Esophagus squamous epithelium (tissue), 5 donors: ENCODE data around the gene AP3B1. TPM values are rescaled to one million over a fixed set of nuclear protein-coding genes. Genes with fewer than 3 reads are reported as not detected.

Experiments
- DNase-seq: peaks from one replicate; lab custom pipeline; 2025; lab: John Stamatoyannopoulos, UW
- H3K27ac ChIP-seq, 4 donors: fragments of 200-600 bp; sonication (generic); one replicate each; pipeline ENCODE4 v1.5.1; 2016 to 2019; ENCODE audit warnings: mild to moderate bottlenecking in 1 of 4
- H3K27me3 ChIP-seq, 4 donors: fragments of 200-600 bp; sonication (generic); 1 replicate in 3 of 4; 2 replicates in 1 of 4; pipeline versions ENCODE4 v1.5.1 to v1.6.0; 2017 to 2021; ENCODE audit warnings: antibody characterized with exemption in 1 of 4
- H3K36me3 ChIP-seq, 3 donors: fragments of 200-600 bp; sonication (generic); one replicate each; pipeline ENCODE4 v1.5.1; 2016 to 2019
- H3K4me1 ChIP-seq, 3 donors: fragments of 200-600 bp; sonication (generic); one replicate each; pipeline ENCODE4 v1.5.1; 2017 to 2019
- H3K4me3 ChIP-seq, 4 donors: fragments of 200-600 bp; sonication (generic); 1 replicate in 3 of 4; 2 replicates in 1 of 4; pipeline ENCODE4 v1.5.1; 2016 to 2019; ENCODE audit warnings: mild to moderate bottlenecking in 2 of 4, moderate library complexity in 1 of 4
- H3K9me3 ChIP-seq, 3 donors: fragments of 200-600 bp; sonication (generic); one replicate each; pipeline ENCODE4 v1.5.1; 2016 to 2019
- POLR2A ChIP-seq, 4 donors: fragments of 450-650 bp; IDR thresholded peaks; one replicate each; pipeline ENCODE4 v1.6.1; 2017; ENCODE audit warnings: antibody characterized with exemption in 4 of 4, mild to moderate bottlenecking in 4 of 4, moderate library complexity in 3 of 4
- WGBS, 2 donors: methylation state at CpG; one replicate each; pipeline ENCODE4 v1.1.5; 2018; 5-methylcytosine and 5-hydroxymethylcytosine counted together
- intact Hi-C: fragments of 100-400 bp; cut with DNase I; formaldehyde crosslinking; loops from one replicate; pipeline ENCODE4 v1.15.0; 2022
- total RNA-seq, 4 donors: library from RNA; depleted of rRNA; stranded (reverse); fragments of >200 nt; gene quantifications; one replicate each; pipeline ENCODE4 v1.1.0, GENCODE V29; 2016
- TF ChIP-seq, protein P1 (sequence below), 6 experiments: fragments of 450-650 bp in 4 of 6; fragments of 200-600 bp in 2 of 6; sonication (generic) in 2 of 6; IDR thresholded peaks; one replicate each; pipeline ENCODE4 v1.5.1; 2016 to 2019; ENCODE audit warnings: antibody characterized with exemption in 6 of 6, mild to moderate bottlenecking in 4 of 6, moderate library complexity in 4 of 6
- donor health status: DM: yes; HTN: yes; CAD: no.

AP3B1 gene
- total RNA-seq, 4 donors from 2014 or later: 30.7 to 48.5 (median 41.9) TPM

DNA sequence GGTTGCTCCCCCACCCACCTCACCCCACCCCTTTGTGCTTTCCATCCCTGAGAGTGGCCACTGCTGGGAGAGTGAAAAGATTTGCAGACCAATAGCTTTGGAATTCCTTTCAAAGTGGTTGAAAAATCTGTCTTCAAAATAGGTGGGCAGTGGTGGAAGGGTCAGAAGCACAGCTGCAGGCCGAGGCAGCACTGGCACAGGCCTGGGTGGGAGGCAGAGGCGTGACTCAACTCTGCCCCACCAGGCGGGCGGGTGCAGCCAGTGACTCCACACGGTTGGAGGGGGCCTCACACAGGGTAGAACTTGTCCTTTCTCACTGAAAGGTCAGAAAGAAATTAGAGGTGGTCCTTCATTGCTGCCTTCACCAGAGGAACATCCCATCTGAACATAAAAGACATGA lies 303.4 kb downstream of the AP3B1 start:
- H3K4me3 ChIP-seq: no peak overlapping the region
- intact Hi-C loops: no loop called here
- H3K27me3 ChIP-seq: no peaks in the 10 kb centered on the region
- no peak for DNase-seq
- no peak overlapping the region for H3K27ac ChIP-seq
- H3K36me3 ChIP-seq: peaks cover 0 to 7% (median 0%) of the 10 kb centered on the region in 3 donors
- H3K9me3 ChIP-seq: no peaks in the 10 kb centered on the region
- TF ChIP-seq, protein P1, sequence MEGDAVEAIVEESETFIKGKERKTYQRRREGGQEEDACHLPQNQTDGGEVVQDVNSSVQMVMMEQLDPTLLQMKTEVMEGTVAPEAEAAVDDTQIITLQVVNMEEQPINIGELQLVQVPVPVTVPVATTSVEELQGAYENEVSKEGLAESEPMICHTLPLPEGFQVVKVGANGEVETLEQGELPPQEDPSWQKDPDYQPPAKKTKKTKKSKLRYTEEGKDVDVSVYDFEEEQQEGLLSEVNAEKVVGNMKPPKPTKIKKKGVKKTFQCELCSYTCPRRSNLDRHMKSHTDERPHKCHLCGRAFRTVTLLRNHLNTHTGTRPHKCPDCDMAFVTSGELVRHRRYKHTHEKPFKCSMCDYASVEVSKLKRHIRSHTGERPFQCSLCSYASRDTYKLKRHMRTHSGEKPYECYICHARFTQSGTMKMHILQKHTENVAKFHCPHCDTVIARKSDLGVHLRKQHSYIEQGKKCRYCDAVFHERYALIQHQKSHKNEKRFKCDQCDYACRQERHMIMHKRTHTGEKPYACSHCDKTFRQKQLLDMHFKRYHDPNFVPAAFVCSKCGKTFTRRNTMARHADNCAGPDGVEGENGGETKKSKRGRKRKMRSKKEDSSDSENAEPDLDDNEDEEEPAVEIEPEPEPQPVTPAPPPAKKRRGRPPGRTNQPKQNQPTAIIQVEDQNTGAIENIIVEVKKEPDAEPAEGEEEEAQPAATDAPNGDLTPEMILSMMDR (IDR thresholded peaks at IDR 0.05): no peak
- no peak for TF ChIP-seq POLR2A (IDR thresholded peaks at IDR 0.05)
- H3K4me1 ChIP-seq: no peaks in the 10 kb centered on the region
- WGBS, 2 donors: 41 to 78% methylated on average over 2 to 4 of the region's 5 CpGs

DNA sequence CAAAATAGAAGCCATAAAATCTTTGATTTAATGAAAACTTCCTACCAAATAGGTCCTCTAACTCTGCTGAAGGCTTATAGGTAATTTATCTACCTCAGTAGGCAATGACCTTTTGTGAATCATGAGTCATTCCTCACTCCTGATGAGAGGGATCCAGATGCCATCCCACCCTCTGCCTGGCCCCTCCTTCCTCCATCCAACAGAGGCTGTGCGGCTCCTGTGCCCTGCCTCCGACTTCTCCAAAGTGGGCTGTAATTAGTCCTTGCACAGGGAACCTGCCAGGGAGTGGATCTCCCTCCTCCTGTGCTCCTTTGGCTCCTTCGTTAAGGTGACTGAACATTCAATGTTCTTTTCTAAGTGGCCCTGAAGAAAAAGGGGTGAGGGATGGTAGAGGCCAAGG lies 304.5 kb downstream of the AP3B1 start:
- Histone ChIP-seq H3K27me3 (no peaks in the 10 kb centered on the region), H3K9me3 (no peaks in the 10 kb centered on the region), H3K27ac (no peak overlapping the region), H3K36me3 (peaks cover 0 to 7% (median 0%) of the 10 kb centered on the region in 3 donors), H3K4me1 (no peaks in the 10 kb centered on the region), H3K4me3 (no peak overlapping the region)
- intact Hi-C loops: no loop called here
- 93 to 100% methylated on average over 3 of the region's 3 CpGs for WGBS, 2 donors
- TF ChIP-seq, protein P1 (IDR thresholded peaks at IDR 0.05): no peak
- no peak for TF ChIP-seq POLR2A (IDR thresholded peaks at IDR 0.05)
- DNase-seq: no peak

DNA sequence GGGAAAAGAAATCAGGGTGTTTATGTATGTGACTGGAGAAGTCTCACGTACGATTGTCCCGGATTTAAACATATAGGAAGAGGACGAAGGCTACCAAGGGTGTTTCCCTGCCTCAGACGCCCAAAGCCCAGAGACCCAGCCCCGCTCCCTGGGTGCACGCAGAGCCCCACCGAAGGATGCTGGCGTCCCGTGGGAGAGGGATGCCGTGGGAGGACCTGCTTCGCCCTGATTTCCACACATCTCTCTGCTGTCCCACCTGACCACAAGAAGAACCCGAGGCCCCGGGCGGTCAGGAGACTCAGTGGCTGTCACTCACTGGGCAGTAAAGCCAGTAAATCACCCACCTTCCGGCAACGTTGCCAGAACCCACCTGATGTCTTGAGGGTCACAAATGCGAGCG lies 306.5 kb downstream of the AP3B1 start:
- Histone ChIP-seq H3K9me3 (no peaks in the 10 kb centered on the region), H3K4me1 (no peaks in the 10 kb centered on the region), H3K27ac (no peak overlapping the region), H3K27me3 (no peaks in the 10 kb centered on the region), H3K36me3 (peaks cover 0 to 7% (median 0%) of the 10 kb centered on the region in 3 donors), H3K4me3 (no peak overlapping the region)
- intact Hi-C loops: no loop called here
- TF ChIP-seq POLR2A (IDR thresholded peaks at IDR 0.05): no peak
- TF ChIP-seq, protein P1 (IDR thresholded peaks at IDR 0.05): no peak
- WGBS, 2 donors: 89 to 93% methylated on average over 4 to 18 of the region's 19 CpGs
- DNase-seq: no peak

DNA sequence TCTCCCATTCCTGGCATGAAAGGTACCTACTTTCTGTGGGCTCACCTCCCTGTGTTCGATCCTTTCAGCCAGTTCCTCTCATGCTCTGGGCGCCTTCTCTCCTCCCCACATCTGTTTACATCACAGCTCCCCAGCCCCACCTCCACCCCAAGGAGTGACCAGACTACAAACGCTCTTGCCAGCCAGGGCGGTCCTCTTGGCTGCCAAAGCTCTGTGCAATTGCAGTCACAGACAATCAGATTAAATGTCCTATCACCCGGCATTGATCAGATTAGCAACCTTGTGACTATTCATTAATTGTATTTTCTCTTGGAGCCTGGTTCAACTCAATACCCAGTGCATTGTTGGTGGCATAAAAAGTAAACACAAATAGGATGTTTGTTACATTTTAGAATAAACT lies 307.2 kb downstream of the AP3B1 start:
- 45 to 74% methylated on average over 3 to 5 of the region's 5 CpGs for WGBS, 2 donors
- Histone ChIP-seq H3K27ac (no peak overlapping the region), H3K36me3 (peaks cover 0 to 7% (median 0%) of the 10 kb centered on the region in 3 donors), H3K27me3 (no peaks in the 10 kb centered on the region), H3K9me3 (no peaks in the 10 kb centered on the region), H3K4me1 (no peaks in the 10 kb centered on the region), H3K4me3 (no peak overlapping the region)
- intact Hi-C loops: no loop called here
- no peak for DNase-seq
- no peak for TF ChIP-seq POLR2A (IDR thresholded peaks at IDR 0.05)
- TF ChIP-seq, protein P1 (IDR thresholded peaks at IDR 0.05): no peak

DNA sequence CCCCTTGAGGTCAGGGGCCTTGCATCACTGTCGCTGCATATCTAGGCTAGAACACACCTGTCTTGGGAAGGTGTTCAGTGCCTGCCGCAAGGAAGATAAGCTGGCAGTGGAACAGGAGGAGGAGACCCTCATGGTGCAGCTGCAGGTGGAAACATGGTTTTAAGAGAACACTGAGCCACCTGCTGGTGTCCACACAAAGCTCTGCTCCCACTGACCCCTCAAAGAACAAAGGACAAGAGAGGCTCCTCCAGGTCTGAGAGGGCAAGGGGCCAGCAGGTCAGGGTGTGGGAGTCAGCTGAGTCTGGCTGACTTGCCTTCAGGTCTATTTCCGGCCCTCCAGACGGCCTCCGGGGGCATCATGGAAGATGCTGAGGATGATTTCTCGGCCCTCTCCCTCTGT lies 308.2 kb downstream of the AP3B1 start:
- no peak for TF ChIP-seq POLR2A (IDR thresholded peaks at IDR 0.05)
- TF ChIP-seq, protein P1 (IDR thresholded peaks at IDR 0.05): no peak

More for the DNA sequence above, 308.2 kb downstream of the AP3B1 start:
- no peaks in the 10 kb centered on the region for H3K9me3 ChIP-seq
- H3K36me3 ChIP-seq: peaks cover 0 to 7% (median 0%) of the 10 kb centered on the region in 3 donors
- DNase-seq: no peak
- H3K27me3 ChIP-seq: peaks cover 0 to 8% (median 0%) of the 10 kb centered on the region in 4 donors
- no peak overlapping the region for H3K4me3 ChIP-seq
- WGBS, 2 donors: 73 to 90% methylated on average over 3 to 4 of the region's 6 CpGs
- intact Hi-C loops: no loop called here
- H3K27ac ChIP-seq: no peak overlapping the region
- no peaks in the 10 kb centered on the region for H3K4me1 ChIP-seq
